ENCODE results near the gene SLC2A5.
A peak's percentile ranks its signal among the peaks of the same experiment; 100 is the strongest.

Gene SLC2A5

GRCh38 chr1:9018333-9018732, 51.1 kb downstream of the SLC2A5 start:
- DNase-seq (ENCODE audit: low read depth): no peak
- no peak overlapping the region for H3K4me3 ChIP-seq (ENCODE audit: low read depth, low read length)
- TF ChIP-seq CTCF (IDR thresholded peaks at IDR 0.05; ENCODE audit: control insufficient read depth, extremely low read depth, insufficient read depth): no peak

- DNase-seq (ENCODE audit: low read depth): no peak
- no peak overlapping the region for H3K4me3 ChIP-seq (ENCODE audit: low read depth, low read length)
- no peak for TF ChIP-seq CTCF (IDR thresholded peaks at IDR 0.05; ENCODE audit: control insufficient read depth, extremely low read depth, insufficient read depth)
These were observed 53.0 kb downstream of the SLC2A5 start for GRCh38 chr1:9016455-9016854.

GRCh38 chr1:9014475-9015375, 54.7 kb downstream of the SLC2A5 start:
- no peak for TF ChIP-seq CTCF (IDR thresholded peaks at IDR 0.05; ENCODE audit: control insufficient read depth, extremely low read depth, insufficient read depth)
- DNase-seq (ENCODE audit: low read depth): no peak
- no peak overlapping the region for H3K4me3 ChIP-seq (ENCODE audit: low read depth, low read length)

- no peak for TF ChIP-seq CTCF (IDR thresholded peaks at IDR 0.05; ENCODE audit: control insufficient read depth, extremely low read depth, insufficient read depth)
- no peak overlapping the region for H3K4me3 ChIP-seq (ENCODE audit: low read depth, low read length)
- no peak for DNase-seq (ENCODE audit: low read depth)
These were observed 55.6 kb downstream of the SLC2A5 start for GRCh38 chr1:9013819-9014218.

GRCh38 chr1:9010781-9011323, 58.6 kb downstream of the SLC2A5 start:
- H3K4me3 ChIP-seq (ENCODE audit: low read depth, low read length): no peak overlapping the region
- DNase-seq (ENCODE audit: low read depth): no peak
- TF ChIP-seq CTCF (IDR thresholded peaks at IDR 0.05; ENCODE audit: control insufficient read depth, extremely low read depth, insufficient read depth): no peak

- DNase-seq (ENCODE audit: low read depth): no peak
- no peak overlapping the region for H3K4me3 ChIP-seq (ENCODE audit: low read depth, low read length)
- peak; percentile 43 for TF ChIP-seq CTCF (IDR thresholded peaks at IDR 0.05; ENCODE audit: control insufficient read depth, extremely low read depth, insufficient read depth)
These were observed 59.7 kb downstream of the SLC2A5 start for GRCh38 chr1:9009438-9010370.
